GM18951 (cell line): ENCODE measurements around the gene DNAH14.

ENCODE experiments used
- POLR2A ChIP-seq: IDR thresholded peaks from 4 replicates; pipeline ENCODE4 v1.6.1; 2011; ENCODE audit warnings: mild to moderate bottlenecking; ENCODE audit not compliant: insufficient read length, insufficient read depth; ENCODE audit errors: extremely low read depth
- in situ Hi-C: fragments of 300-500 bp; cut with MboI; formaldehyde crosslinking; loops from one replicate; pipeline ENCODE4 v1.12.0; 2022; ENCODE audit warnings: low sequenced_read_pairs, mixed read lengths, inconsistent platforms; ENCODE audit not compliant: unreplicated experiment

DNAH14 gene

DNA sequence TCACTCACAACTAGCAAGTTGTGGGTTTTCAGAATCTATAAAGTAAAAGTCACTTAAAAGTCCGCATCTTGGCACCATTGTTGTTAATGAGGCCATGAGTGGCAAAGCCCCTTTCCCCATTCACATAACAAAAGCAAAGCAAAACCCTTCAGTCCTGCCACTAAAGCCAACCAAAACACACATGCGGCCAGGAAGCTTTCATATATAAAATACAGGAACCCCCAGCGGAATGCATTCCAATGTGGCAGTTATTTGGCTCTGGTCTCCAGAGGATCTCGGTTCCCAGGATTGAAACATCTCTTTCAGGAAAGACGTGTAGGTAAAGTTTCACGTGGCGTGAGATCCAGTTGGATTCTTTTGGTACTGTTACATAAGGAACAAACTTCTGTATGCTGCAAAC, 500.8 kb downstream of the DNAH14 start:
- no peak for TF ChIP-seq POLR2A
- in situ Hi-C loops, result no loop called here

DNA sequence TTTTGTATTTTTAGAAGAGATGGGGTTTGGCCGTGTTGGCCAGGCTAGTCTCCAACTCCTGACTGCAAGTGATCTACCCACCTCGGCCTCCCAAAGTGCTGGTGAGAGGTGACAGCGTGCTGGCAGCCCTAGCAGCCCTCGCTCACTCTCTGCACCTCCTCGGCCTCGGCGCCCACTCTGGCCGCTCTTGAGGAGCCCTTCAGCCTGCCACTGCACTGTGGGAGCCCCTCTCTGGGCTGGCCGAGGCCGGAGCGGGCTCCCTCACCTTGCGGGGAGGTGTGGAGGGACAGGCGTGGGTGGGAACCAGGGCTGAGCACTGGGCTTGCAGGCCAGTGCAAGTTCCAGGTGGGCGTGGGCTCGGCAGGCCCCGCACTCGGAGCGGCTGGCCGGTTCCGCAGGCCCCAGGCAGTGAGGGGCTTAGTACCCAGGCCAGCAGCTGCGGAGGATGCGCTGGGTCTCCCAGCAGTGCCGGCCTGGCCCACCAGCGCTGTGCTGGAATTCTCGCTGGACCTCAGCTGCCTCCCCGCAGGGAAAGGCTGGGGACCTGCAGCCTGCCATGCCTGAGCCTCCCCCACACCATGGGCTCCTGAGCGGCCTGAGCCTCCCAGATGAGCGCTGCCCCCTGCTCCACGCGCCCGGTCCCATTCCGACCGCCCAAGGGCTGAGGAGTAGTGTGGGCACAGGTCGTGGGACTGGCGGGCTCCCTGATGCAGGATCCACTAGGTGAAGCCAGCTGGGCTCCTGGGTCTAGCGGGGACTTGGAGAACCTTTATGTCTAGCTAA, 501.8 kb downstream of the DNAH14 start:
- in situ Hi-C loops, result no loop called here
- no peak for TF ChIP-seq POLR2A

DNA sequence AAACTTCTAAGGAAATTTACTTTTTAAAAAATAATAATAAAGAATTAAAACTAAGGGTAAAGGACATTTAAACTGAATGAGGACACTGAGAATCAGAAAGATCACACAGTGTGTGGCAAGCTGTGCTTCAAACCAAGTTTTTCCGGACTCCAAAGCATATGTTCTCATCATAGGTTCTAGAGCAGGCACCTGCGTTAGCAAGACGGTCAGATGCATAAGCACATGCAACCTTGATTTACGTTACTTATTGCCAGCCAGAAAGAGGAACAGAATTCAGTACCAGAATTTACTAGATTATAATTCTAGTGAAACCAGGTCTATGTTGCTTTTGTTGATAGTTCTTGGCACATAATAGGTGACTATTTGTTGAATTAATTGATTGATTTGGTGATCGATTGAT, 504.6 kb downstream of the DNAH14 start:
- in situ Hi-C loops, result no loop called here

DNA sequence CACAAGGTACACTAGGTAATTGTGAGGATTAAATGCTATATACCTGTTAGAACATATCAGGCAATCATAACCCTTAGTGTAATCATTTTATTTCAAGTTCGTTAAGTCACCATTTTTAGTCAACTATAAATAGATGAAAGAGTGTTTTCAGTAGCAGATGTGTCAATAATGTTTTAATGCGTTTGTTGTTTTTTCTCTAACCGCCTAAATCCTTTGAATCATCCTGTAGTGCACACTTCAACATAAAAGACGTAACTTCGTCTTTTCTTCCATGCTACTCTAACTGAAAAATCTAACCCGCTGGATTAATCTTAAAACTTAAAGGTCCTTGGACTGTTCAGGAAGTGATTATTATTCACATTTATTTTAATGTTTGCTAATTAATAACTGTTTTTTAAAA, 505.6 kb downstream of the DNAH14 start:
- in situ Hi-C loops, result no loop called here
- no peak for TF ChIP-seq POLR2A

More for the DNA sequence above, 504.6 kb downstream of the DNAH14 start:
- no peak for TF ChIP-seq POLR2A

DNA sequence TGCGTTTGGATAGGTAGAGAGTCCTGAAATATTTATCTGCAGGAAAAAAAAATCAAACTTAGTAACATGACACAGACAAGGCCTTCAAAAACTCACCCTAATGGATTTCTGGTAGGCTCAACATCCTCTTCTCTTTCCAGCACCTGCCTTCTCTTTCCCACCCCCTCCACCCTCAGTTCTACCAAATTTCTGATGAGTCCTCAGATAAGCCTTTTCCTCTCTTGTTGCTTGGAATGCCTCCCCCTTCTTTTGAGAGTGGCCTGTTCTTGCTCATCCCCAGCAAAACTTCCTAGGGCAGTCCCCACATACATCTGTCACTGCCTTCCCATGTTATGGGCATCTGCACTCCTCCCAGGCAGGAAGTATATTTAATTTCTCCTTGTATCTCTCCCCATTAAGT, 506.0 kb downstream of the DNAH14 start:
- in situ Hi-C loops, result no loop called here
- TF ChIP-seq POLR2A, result no peak

DNA sequence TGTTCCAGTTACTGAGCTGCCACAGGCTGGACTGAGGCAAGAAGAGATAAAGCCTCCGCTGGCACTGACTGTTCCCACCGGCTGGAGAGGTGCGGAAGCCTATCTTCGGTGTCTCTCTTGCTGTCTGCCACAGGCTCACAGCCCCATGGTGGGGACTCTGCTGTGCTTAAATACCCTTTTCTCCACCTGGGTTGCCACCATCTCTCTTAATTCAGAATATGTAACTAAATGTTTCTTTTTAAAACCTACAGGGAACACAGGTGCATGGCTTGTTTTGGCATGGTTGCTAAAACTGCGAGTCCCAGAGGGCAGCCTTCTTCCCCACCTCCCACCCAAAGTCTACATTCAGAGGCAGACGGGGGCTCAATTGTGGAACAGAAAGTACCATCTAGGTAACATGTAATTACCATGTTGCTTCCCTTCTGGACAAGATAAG, 506.5 kb downstream of the DNAH14 start:
- peak; percentile 76 for TF ChIP-seq POLR2A
- in situ Hi-C loops, result no loop called here

DNA sequence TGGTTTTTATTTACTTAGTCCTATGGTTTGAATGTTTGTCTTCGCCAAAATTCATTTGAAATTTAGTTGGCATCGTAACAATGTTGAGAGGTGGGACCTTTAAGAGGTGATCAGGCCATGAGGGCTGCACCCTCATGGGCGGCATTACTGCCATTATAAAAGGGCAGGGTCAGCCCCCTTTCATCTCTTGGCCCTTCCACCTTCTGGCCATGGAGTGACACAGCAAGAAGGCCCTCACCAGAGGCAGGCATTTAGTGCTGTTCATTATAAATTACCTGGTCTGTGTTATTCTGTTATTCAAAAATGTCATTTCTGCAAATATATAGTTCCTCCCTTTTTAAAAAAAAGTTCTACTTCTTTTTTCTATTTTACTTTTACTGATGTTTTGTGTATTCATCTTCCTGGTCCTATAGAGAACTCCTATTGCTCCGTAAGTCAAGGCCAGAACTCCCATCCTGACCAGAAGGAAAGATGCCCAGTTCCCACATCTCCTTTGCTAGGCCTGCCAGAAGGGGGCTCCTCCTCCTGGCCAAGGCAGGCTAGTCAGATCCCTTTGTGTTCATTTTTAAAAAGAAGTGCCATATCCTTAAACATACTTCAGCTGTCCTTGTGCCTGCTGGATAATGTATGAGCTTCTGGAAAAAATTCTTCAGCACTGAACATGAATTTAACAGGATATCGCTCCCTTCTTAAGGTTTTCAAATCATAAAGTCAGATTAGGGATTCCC, 508.4 kb downstream of the DNAH14 start:
- no peak for TF ChIP-seq POLR2A
- in situ Hi-C loops, result no loop called here

DNA sequence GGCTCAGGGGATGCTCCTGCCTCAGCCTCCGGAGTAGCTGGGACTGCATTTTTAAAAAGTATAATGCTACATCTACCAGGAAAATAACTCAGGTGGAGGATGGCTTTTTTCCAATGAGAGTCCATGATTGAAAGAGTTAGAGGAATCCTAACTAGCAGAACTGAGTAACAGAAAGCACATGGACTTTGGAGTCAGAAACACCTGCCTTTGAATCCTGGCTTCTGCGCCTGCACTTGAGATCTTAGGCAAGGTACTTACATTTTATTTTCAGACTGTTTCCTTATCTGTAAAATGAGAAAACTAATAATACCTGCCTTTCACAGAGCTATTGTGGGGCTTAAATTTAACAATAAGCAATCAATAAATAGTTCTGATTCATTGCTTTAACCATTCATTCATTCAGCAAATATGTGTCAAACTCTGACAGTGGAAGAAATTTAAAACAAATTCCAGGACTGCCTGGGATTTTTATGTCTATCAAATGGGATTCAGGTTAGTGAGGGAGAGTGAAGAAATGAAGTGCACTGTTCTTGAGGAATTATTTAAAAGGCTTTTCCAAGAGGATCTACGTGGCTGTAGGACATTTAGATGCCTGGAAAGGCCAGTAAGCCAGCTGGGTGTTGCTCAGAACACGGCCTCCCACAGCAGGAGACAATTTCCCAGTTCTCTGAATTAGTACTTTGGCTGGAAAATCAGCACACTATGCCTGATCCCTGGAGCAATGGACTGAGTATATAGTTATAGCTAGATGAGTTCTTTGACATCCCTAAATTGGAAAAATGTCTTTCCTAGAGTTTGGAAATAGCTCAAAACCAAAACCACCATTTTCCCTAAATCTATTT, 511.1 kb downstream of the DNAH14 start:
- no peak for TF ChIP-seq POLR2A
- in situ Hi-C loops, result no loop called here

DNA sequence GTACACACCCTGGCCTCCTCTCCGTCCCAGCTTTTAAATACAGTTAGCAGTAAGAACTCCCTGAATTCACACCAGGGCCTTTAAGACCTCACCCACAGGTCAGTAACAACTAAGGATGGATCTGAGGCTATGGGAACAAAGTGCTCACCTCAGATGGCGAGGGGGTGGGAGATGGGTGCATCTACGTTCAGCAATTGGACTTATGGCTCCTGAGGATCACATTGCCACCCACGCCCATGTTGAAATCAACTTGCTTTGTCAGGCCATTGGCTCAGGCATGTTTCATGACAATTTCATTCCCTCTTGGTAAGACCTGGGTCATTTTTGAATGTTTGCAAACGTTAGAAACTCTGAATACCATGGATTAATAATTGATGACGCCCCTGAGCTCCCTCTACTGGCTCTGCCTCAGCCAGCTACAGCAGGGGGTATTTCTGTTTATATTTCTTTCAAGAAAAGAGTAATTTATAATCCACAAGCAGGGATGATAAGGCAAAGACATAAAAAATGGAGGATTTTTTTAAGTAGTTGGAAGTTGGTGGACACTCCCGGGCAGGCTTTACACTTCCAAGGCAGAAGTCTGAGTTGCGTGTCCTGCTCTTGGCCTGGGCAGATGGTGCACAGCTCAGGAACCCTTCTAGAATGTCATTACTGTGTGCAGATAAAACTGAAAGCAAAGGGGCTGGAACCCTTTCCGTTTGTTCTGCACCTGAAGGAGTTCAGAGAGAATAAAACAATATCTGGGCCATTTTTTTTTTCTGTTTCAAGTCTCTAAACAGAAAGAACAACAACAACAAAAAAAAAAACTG, 512.0 kb downstream of the DNAH14 start:
- in situ Hi-C loops, result no loop called here
- peak; percentile 20 for TF ChIP-seq POLR2A

DNA sequence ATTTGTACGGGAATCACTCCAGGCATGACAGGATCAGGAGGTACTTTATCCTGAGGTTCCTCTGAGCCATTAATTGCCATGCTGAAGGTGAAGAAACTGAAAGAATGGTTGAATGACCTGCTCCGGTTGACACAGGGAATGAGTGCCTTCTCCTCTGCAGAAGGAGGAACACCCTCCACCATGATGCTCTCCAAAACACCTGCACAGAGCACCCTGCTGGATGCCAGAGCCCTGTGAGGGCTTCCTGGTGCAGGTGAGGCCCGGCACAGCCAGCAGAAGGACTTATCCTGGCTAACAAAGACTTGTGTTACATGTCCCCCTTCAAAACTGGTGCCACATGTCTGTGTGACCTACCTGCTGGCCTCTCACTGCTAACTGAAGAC, 512.6 kb downstream of the DNAH14 start:
- TF ChIP-seq POLR2A, result no peak
- in situ Hi-C loops, result no loop called here

DNA sequence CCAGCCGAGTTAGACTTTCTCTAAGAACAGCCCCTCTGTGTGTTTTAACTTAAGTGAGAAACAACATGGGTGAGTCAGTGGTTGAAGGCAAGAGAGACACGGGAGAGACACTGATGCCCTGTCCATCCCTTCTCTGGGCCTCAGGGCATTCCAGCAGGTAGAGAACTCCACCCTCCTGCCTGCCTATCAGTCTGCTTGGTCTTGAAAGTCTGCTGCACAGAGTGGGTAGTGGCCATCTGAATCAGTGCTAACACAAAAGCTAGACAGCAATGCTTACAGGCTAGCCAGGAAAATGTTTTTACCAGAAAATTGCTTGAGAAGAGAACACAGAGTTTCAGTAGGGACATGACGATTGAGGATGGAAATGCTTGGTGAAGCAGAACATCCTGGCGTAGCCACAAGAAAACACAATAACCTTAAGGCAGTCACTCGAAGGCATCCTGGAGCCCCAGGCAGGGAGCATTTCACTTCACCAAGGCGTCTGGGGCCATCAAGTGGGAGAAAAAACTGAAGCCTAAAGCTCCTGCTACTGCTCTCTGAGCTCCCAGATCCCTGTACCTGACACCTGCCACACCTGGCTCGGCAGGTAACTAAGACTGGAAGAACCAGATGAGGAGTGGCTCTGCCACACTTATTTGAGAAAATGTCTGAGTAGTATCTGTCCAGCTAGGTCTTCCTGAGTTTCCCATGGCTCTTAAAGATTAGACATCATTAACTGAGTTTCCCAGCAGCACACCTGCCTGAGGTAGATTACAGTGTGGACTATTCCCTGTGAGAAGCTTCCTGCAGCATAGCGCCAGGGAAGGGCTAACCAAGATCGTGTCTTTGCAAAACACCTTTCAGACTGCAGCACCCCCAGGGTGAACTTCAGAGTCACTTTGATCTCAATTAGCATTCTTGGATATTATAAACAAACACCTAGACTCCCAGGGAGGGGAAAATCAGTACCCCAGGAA, 516.4 kb downstream of the DNAH14 start:
- TF ChIP-seq POLR2A, result no peak
- in situ Hi-C loops, result no loop called here

DNA sequence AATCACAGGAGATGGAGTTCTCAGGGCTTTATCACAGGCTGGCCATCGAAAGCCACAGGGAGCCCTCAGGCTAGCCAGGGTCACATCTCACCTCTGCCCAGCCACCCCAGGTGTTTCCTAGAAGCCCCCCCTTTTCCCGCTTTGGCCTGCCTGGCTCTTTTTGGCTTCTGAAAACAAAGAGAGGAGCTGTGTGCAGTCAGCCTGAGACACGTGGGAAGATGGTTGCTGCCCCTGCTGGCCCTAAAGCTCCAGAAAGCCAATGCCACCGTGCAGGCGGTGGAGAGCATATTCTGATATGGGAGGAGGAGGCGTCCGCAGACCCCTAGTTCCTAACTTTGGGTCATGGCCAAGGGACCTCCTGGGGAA, 517.1 kb downstream of the DNAH14 start:
- in situ Hi-C loops, result no loop called here
- no peak for TF ChIP-seq POLR2A
